LNCAP (cell line): ENCODE results near the gene MAGI2.

Experiments
- TF ChIP-seq, protein P1 (sequence below): fragments of 450-650 bp; IDR thresholded peaks from 2 replicates; pipeline ENCODE4 v1.5.1; 2017; ENCODE audit warnings: mild to moderate bottlenecking

MAGI2 gene

DNA sequence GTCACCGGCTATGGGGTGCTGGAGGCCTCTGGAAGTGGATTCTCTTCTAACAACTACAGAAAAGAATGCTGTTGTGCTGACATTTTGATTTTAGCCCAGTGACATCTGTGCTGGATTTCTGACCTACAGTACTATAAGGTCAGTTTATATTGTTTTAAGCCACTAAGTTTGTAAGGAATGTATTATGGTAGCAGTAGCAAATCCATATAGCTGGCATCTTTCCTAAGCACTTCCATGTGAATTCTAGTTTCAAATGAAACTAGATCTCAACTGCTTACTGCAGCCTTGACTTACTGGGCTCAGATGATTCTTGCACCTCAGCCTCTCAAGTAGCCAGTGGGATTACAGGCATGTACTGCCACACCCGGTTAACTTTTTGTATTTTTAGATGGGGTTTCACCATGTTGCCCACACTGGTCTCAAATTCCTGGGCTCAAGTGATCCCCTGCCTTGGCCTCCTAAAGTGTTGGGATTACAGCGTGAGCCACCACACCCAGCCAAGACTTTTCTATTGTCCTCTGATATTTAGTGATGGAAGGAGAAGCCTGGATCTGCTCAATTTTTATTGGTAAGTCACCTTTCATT is 1240.9 kb downstream of the MAGI2 start:
- TF ChIP-seq, protein P1, sequence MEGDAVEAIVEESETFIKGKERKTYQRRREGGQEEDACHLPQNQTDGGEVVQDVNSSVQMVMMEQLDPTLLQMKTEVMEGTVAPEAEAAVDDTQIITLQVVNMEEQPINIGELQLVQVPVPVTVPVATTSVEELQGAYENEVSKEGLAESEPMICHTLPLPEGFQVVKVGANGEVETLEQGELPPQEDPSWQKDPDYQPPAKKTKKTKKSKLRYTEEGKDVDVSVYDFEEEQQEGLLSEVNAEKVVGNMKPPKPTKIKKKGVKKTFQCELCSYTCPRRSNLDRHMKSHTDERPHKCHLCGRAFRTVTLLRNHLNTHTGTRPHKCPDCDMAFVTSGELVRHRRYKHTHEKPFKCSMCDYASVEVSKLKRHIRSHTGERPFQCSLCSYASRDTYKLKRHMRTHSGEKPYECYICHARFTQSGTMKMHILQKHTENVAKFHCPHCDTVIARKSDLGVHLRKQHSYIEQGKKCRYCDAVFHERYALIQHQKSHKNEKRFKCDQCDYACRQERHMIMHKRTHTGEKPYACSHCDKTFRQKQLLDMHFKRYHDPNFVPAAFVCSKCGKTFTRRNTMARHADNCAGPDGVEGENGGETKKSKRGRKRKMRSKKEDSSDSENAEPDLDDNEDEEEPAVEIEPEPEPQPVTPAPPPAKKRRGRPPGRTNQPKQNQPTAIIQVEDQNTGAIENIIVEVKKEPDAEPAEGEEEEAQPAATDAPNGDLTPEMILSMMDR, result no peak

DNA sequence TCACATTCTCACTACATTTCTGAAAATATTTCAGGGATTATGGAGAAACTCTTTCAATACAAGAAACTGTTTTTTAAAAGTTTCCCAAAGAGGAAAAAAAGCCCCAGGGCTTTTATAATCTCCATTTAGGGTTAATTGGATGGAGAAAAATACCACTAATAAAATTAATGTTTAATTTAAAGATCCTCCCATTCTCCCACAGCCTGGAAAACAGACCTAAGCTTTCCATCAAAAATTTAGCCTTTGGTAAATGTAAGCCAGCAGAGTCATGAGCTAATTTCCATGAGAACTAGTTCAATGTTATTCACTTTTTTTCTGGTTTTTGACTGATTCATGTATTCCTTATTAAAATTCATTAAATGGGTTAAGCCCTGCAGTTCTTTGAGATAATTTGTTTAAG is 1246.2 kb downstream of the MAGI2 start:
- TF ChIP-seq, protein P1, result no peak

DNA sequence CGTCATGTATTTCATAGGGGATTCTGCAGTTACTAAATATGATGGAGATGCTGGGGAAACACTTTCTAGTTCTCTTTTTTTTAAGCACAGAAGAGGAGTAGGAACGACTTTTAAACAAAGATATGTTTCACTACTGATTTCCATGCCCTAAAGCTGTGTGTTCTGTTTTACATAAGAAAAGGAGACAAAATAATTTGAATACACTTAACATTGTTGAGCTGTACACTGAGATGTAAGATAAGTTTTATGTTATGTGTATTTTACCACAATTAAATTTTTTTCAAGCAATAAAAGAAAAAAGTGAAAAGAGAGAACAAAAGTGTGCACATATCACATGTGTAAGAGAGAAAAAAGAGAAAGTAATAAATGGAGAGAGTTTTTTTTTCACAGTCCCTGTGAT is 1246.7 kb downstream of the MAGI2 start:
- TF ChIP-seq, protein P1, result no peak

DNA sequence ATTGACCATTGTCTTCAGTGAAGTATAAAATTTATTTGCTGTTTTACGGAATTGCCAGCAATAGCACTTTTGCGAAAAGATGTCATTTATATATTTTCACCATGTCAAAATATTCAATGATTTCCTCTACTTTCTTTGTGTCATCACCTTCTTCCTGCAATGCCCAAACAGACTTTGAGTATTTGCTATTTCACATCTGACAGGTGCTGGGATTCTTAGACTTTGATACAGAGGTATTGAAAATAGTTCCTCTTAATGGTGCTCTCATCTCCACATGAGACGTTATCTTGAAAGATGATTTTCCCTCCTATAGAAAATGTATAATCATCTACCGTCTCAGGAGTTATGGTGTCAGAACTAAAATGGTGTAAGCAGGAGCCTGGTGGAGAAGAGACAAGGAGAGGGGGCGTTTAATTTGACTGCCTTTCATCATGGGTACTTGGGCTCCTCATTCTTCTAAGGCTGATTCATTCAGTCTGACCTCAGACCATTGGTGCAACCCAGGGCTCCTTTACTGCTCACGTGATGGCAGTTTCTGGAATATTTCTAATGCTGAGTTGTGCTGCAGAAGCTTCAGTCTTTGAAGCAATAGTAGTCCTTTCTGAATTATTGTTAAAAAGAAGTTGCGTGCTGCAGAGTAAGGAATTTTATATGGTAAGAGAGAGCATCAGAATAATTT is 1250.3 kb downstream of the MAGI2 start:
- TF ChIP-seq, protein P1, result no peak

DNA sequence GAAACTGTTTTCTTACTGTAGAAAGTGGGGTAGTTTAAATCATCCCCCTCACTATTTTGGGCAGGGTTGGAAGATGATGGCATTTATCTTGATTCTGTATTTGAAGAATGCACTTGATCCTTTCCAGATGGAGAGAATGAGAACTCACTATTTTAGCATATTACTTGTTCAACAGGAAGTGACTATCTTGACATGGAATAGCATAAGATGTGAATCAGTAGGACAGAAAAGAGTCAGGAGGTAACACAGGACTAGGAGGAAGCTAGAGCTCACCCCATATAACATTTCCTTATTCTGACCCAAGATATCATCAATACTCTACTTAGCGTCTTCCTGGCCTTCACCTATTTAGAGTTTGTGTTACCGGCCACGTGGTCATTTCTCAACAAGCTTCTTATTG is 1254.7 kb downstream of the MAGI2 start:
- TF ChIP-seq, protein P1, result no peak

DNA sequence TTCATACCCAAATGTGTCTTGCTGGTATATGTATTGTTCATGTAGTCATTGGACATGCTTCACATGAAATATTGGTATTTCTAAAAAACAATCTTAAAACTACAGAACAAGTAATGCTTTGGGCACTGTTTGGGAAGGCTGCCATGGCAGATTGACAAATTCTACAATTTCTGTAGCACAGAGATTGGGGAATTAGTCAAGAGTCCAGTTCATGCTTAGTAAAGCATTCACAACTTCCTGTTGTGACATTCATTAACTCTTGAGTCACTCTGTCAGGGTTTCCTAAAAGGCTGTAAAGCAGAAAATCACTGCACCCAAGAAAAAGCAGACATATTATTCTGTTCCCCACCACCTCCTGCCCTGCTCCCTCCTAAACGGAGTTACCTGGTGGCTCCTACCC is 1256.0 kb downstream of the MAGI2 start:
- TF ChIP-seq, protein P1, result no peak

DNA sequence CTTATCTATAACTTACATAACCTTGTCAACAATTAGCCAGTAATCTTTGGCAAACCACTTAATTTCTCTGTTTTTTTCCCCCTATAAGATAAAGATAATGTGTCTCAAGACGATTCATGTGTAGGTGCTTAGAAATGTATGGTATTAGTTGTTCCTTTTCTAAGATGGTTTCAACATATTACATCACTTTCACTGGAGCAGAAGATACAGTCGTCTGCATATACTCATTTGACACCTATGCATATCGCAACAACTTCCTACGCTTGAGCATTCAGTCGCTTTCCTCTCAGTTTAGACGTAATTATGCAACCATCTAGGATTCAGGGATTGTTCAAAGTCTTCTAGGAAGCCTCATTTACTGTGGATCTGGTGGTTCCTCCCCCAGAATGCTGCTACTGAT is 1258.2 kb downstream of the MAGI2 start:
- TF ChIP-seq, protein P1, result no peak
